Measurements from ENCODE around the gene LENG8. TPM values are rescaled to one million over a fixed set of nuclear protein-coding genes. Genes with fewer than 3 reads are reported as not detected.

LENG8 gene
- total and polyA plus RNA-seq, 2 of the 4 experiments (the other 2 are of a cell fraction) = 21.1 to 93.9 TPM

DNA sequence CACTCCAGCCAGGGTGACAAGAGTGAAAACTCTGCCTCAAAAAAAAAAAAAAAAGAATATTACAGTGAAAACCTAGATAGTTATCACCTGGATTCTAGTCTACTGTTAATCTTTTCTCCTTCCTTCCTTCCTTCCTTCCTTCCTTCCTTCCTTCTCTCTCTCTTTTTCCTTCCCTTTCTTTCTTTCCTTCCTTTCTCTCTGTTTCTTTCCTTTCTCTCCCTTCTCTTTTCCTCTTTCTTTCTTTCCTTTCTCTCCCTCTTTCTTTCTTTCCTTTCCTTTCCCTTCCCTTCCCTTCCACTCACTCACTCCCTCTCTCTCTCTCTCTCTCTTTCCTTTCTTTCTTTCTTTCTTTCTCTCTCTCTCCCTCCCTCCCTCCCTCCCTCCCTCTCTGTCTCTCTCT is 43.4 kb upstream of the LENG8 start:
- no peak overlapping the region for H2AK9ac ChIP-seq (replicated peaks; ENCODE audit: low read depth, low read length, poor library complexity)
- H2BK15ac ChIP-seq (ENCODE audit: low read depth, low read length) = no peak overlapping the region
- H3K4ac ChIP-seq (ENCODE audit: low read depth, low read length) = no peak overlapping the region
- H3K9me1 ChIP-seq (ENCODE audit: insufficient read depth, low read length) = no peaks in the 10 kb centered on the region
- no peak overlapping the region for H3K4me3 ChIP-seq (ENCODE audit: insufficient read depth, low read depth, low read length)
- no peaks in the 10 kb centered on the region for H3K79me1 ChIP-seq (ENCODE audit: low read depth in 1 of 2, low read length in 2 of 2)
- BruUV-seq (replicated peaks) = no TSS peak
- CTCF ChIA-PET = no interaction called here
- H4K20me1 ChIP-seq (ENCODE audit: insufficient read depth, low read length) = no peaks in the 10 kb centered on the region
- no peaks in the 10 kb centered on the region for H3K4me1 ChIP-seq (ENCODE audit: control insufficient read depth, insufficient read depth, low read length)
- H3K56ac ChIP-seq (ENCODE audit: extremely low read depth, insufficient read depth, low read length) = no peak overlapping the region
- H3K9ac ChIP-seq (ENCODE audit: low read depth, low read length) = no peak overlapping the region
- H3K18ac ChIP-seq (ENCODE audit: low read depth, low read length) = no peak overlapping the region
- no peak overlapping the region for H2BK20ac ChIP-seq (ENCODE audit: low read depth, low read length)
- H3K36me3 ChIP-seq (ENCODE audit: control insufficient read depth, insufficient read depth, low read length) = no peaks in the 10 kb centered on the region
- H2AK5ac ChIP-seq (ENCODE audit: low read depth, low read length) = no peak overlapping the region
- peaks cover 3% of the 10 kb centered on the region for H3K9me3 ChIP-seq (ENCODE audit: control insufficient read depth, insufficient read depth, low read length)
- H2AFZ ChIP-seq (replicated peaks; ENCODE audit: low read length, poor library complexity) = no peak overlapping the region
- no peaks in the 10 kb centered on the region for H3K27me3 ChIP-seq (ENCODE audit: control insufficient read depth, insufficient read depth, low read length)
- H3K27ac ChIP-seq (ENCODE audit: insufficient read depth, low read length) = no peak overlapping the region
- dilution Hi-C loops (cut with HindIII; ENCODE audit: low sequenced_read_pairs, unreplicated experiment) = no loop called here
- no peak overlapping the region for H2BK120ac ChIP-seq (ENCODE audit: low read depth, low read length)
- TF ChIP-seq MAZ (IDR thresholded peaks at IDR 0.05; ENCODE audit: borderline replicate concordance, low read depth, low read length) (no peak), RCOR1 (IDR thresholded peaks at IDR 0.05; ENCODE audit: insufficient replicate concordance, low read length) (no peak), CHD1 (IDR thresholded peaks at IDR 0.05; ENCODE audit: low read depth, low read length) (no peak), FOS (IDR thresholded peaks at IDR 0.05; ENCODE audit: low read depth, low read length) (no peak), RAD21 (IDR thresholded peaks at IDR 0.05; ENCODE audit: low read length) (no peak), MAFK (IDR thresholded peaks at IDR 0.05; ENCODE audit: low read depth, low read length) (no peak), CEBPB (IDR thresholded peaks at IDR 0.05; ENCODE audit: low read depth, low read length) (no peak), ELK1 (IDR thresholded peaks at IDR 0.05; ENCODE audit: borderline replicate concordance, low read depth, low read length) (no peak), USF2 (IDR thresholded peaks at IDR 0.05; ENCODE audit: low read depth, low read length) (no peak), RFX5 (IDR thresholded peaks at IDR 0.05; ENCODE audit: low read depth, low read length) (no peak), POLR2A (IDR thresholded peaks at IDR 0.05; ENCODE audit: low read depth, low read length) (no peak), SMC3 (IDR thresholded peaks at IDR 0.05; ENCODE audit: low read depth, low read length) (no peak)
- TF ChIP-seq, protein P1, sequence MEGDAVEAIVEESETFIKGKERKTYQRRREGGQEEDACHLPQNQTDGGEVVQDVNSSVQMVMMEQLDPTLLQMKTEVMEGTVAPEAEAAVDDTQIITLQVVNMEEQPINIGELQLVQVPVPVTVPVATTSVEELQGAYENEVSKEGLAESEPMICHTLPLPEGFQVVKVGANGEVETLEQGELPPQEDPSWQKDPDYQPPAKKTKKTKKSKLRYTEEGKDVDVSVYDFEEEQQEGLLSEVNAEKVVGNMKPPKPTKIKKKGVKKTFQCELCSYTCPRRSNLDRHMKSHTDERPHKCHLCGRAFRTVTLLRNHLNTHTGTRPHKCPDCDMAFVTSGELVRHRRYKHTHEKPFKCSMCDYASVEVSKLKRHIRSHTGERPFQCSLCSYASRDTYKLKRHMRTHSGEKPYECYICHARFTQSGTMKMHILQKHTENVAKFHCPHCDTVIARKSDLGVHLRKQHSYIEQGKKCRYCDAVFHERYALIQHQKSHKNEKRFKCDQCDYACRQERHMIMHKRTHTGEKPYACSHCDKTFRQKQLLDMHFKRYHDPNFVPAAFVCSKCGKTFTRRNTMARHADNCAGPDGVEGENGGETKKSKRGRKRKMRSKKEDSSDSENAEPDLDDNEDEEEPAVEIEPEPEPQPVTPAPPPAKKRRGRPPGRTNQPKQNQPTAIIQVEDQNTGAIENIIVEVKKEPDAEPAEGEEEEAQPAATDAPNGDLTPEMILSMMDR (conservative IDR thresholded peaks at IDR 0.05; ENCODE audit: low read depth, low read length) = no peak
- DNase-seq (no peak), ATAC-seq (ENCODE audit: low read depth) (no peak)
- H4K8ac ChIP-seq (ENCODE audit: low read depth in 2 of 2, low read length in 2 of 2) = no peak overlapping the region
- H2BK5ac ChIP-seq (ENCODE audit: low read depth, low read length, poor library complexity, severe bottlenecking) = no peak overlapping the region
- no peak overlapping the region for H4K5ac ChIP-seq (ENCODE audit: low read depth, low read length)
- POLR2A ChIA-PET (ENCODE audit: unreplicated experiment) = no interaction called here
- intact Hi-C loops (cut with micrococcal nuclease) = no loop called here
- in situ Hi-C loops (cut with MboI; ENCODE audit: low sequenced_read_pairs) = no loop called here
- H3K4me2 ChIP-seq (ENCODE audit: low read depth, low read length) = no peak overlapping the region
- H3K14ac ChIP-seq (replicated peaks; ENCODE audit: low read depth, low read length) = no peak overlapping the region
- no peak overlapping the region for H3K23ac ChIP-seq (ENCODE audit: low read depth, low read length)
- H4K91ac ChIP-seq (ENCODE audit: insufficient read depth, low read depth, low read length) = no peak overlapping the region

All from IMR-90 (cell line).